Smooth muscle cell of trachea (primary cell): ENCODE measurements around the gene ZNF177. TPM values are rescaled to one million over a fixed set of nuclear protein-coding genes. Genes with fewer than 3 reads are reported as not detected.

Source experiments
- total RNA-seq: library from RNA; depleted of rRNA; stranded (reverse); fragments of >200 nt; gene quantifications from 2 replicates; pipeline ENCODE4 v1.2.1, GENCODE V29; 2014

The ZNF177 gene
- total RNA-seq, result 1.3 and 1.9 TPM in 2 replicates

GRCh38 chr19:9362905-9363304 lies at the start of gene ZNF177:
Gene ZNF177 (plus strand): TSS chr19:9363013. CDS start chr19:9378312, 15,299 bp downstream.

GRCh38 chr19:9323919-9324583 lies 38.8 kb upstream of the ZNF177 start, which contains the start of gene ZNF559:
Gene ZNF559 (plus strand): TSS chr19:9324179. CDS start chr19:9338550, 14,371 bp downstream.

Other genes starting within 250 kb of the ZNF177 start
- gene OR7G1, start 247.2 kb upstream of the ZNF177 start, total RNA-seq, result not detected in 2 replicates
- gene OR7G3, start 236.1 kb upstream of the ZNF177 start, total RNA-seq, result not detected in 2 replicates
- 13.5 and 22.2 TPM in 2 replicates for gene ZNF317, start 222.6 kb upstream of the ZNF177 start, total RNA-seq
- 0.33 TPM in 1 of 2 replicates, not detected in the other for gene OR7D2, start 184.0 kb upstream of the ZNF177 start, total RNA-seq
- not detected in 2 replicates for gene OR7D4, start 143.4 kb upstream of the ZNF177 start, total RNA-seq
- not detected in 2 replicates for gene OR7E24, start 112.1 kb upstream of the ZNF177 start, total RNA-seq
- 10.4 and 12.4 TPM in 2 replicates for gene ZNF699, start 53.2 kb upstream of the ZNF177 start, total RNA-seq
- 15.2 and 19.3 TPM in 2 replicates for gene ZNF559, start 38.8 kb upstream of the ZNF177 start, total RNA-seq
- 10.8 and 17.5 TPM in 2 replicates for gene ZNF266, start 72.6 kb downstream of the ZNF177 start, total RNA-seq
- 1.0 and 2.2 TPM in 2 replicates for gene ZNF560, start 135.6 kb downstream of the ZNF177 start, total RNA-seq
- 27.2 and 32.7 TPM in 2 replicates for gene ZNF426, start 175.6 kb downstream of the ZNF177 start, total RNA-seq
- gene ZNF121, start 221.5 kb downstream of the ZNF177 start, total RNA-seq, result 28.4 and 30.4 TPM in 2 replicates